ENCODE data around the gene SCN1A. TPM values are rescaled to one million over a fixed set of nuclear protein-coding genes. Genes with fewer than 3 reads are reported as not detected.

The SCN1A gene
- total and polyA plus RNA-seq, 12 donors = 0.11 to 1.3 (median 0.41) TPM; not detected in 1

GRCh38 chr2:166074430-166074829, 53.4 kb downstream of the SCN1A start:
- 75 to 76% methylated on average over 2 of the region's 2 CpGs for WGBS, 2 donors
- Histone ChIP-seq H3K4me1 (no peaks in the 10 kb centered on the region), H3K9me3 (peaks cover 0 to 3% (median 0%) of the 10 kb centered on the region in 11 donors), H3K27me3 (no peaks in the 10 kb centered on the region), H3K4me3 (no peak overlapping the region), H3K27ac (no peak overlapping the region), H3K36me3 (no peaks in the 10 kb centered on the region)
- no peak for TF ChIP-seq CTCF (IDR thresholded peaks at IDR 0.05)
- no peak for DNase-seq
- no peak for ATAC-seq
- intact Hi-C loops (cut with DNase I) = no loop called here

GRCh38 chr2:166074011-166074410, 53.8 kb downstream of the SCN1A start:
- ATAC-seq (no peak), DNase-seq (no peak)
- H3K9me3 ChIP-seq = peaks cover 0 to 3% (median 0%) of the 10 kb centered on the region in 11 donors
- H3K36me3 ChIP-seq = no peaks in the 10 kb centered on the region
- TF ChIP-seq CTCF (IDR thresholded peaks at IDR 0.05) = no peak
- no peaks in the 10 kb centered on the region for H3K27me3 ChIP-seq
- no peak overlapping the region for H3K27ac ChIP-seq
- H3K4me3 ChIP-seq = no peak overlapping the region
- H3K4me1 ChIP-seq = no peaks in the 10 kb centered on the region
- intact Hi-C loops (cut with DNase I) = no loop called here
- 61 to 79% methylated on average over 2 of the region's 2 CpGs for WGBS, 2 donors

GRCh38 chr2:166070231-166070630, 57.6 kb downstream of the SCN1A start:
- H3K4me3 ChIP-seq = no peak overlapping the region
- no peak for TF ChIP-seq CTCF (IDR thresholded peaks at IDR 0.05)
- ATAC-seq (no peak), DNase-seq (no peak)
- H3K4me1 ChIP-seq = no peaks in the 10 kb centered on the region
- intact Hi-C loops (cut with DNase I) = no loop called here
- H3K36me3 ChIP-seq = no peaks in the 10 kb centered on the region
- no peaks in the 10 kb centered on the region for H3K9me3 ChIP-seq
- no peak overlapping the region for H3K27ac ChIP-seq
- WGBS, 2 donors = 29 to 42% methylated on average over 3 of the region's 3 CpGs
- peaks cover 0 to 8% (median 0%) of the 10 kb centered on the region in 7 donors for H3K27me3 ChIP-seq

- Histone ChIP-seq H3K36me3 (no peaks in the 10 kb centered on the region), H3K27me3 (peaks cover 0 to 8% (median 0%) of the 10 kb centered on the region in 7 donors), H3K27ac (no peak overlapping the region), H3K9me3 (no peaks in the 10 kb centered on the region), H3K4me1 (no peaks in the 10 kb centered on the region), H3K4me3 (no peak overlapping the region)
- intact Hi-C loops (cut with DNase I) = loop anchor here in 1 of 10 donors (10.0 kb wide), 1 partner anchor 56 kb away; the partner anchor contains the start of gene SCN1A
- WGBS, 2 donors = 69 to 79% methylated on average over 1 of the region's 1 CpG
- no peak for TF ChIP-seq CTCF (IDR thresholded peaks at IDR 0.05)
- DNase-seq = no peak
- ATAC-seq = no peak
These were observed 58.8 kb downstream of the SCN1A start for GRCh38 chr2:166068981-166069380.

All from heart right ventricle (tissue), 16 donors.